IPS-20b (cell line): ENCODE results near the gene SLC35F3.

Source experiments
- H3K27ac ChIP-seq: one replicate; pipeline ENCODE4 v1.5.1; 2013; ENCODE audit warnings: low read length
- H3K27me3 ChIP-seq: 2 replicates; pipeline ENCODE4 v1.6.1; 2013; ENCODE audit warnings: mild to moderate bottlenecking, low read length, inconsistent platforms; ENCODE audit not compliant: insufficient read depth
- H3K36me3 ChIP-seq: 2 replicates; pipeline ENCODE4 v1.6.1; 2013; ENCODE audit warnings: low read depth, mild to moderate bottlenecking, inconsistent platforms, low read length, moderate library complexity; ENCODE audit not compliant: insufficient read depth
- H3K4me1 ChIP-seq: 2 replicates; pipeline ENCODE4 v1.6.1; 2013; ENCODE audit warnings: mild to moderate bottlenecking, control low read depth, inconsistent platforms, low read length, moderate library complexity; ENCODE audit not compliant: insufficient read depth
- H3K4me3 ChIP-seq: 2 replicates; pipeline ENCODE4 v1.5.1; 2013; ENCODE audit warnings: mild to moderate bottlenecking, low read length, inconsistent platforms
- H3K9ac ChIP-seq: 2 replicates; pipeline ENCODE4 v1.6.1; 2013; ENCODE audit warnings: low read depth, mild to moderate bottlenecking, inconsistent platforms, low read length, moderate library complexity
- H3K9me3 ChIP-seq: 2 replicates; pipeline ENCODE4 v1.6.1; 2013; ENCODE audit warnings: mild to moderate bottlenecking, low read depth, low read length, inconsistent platforms; ENCODE audit not compliant: insufficient read depth

SLC35F3 gene

DNA sequence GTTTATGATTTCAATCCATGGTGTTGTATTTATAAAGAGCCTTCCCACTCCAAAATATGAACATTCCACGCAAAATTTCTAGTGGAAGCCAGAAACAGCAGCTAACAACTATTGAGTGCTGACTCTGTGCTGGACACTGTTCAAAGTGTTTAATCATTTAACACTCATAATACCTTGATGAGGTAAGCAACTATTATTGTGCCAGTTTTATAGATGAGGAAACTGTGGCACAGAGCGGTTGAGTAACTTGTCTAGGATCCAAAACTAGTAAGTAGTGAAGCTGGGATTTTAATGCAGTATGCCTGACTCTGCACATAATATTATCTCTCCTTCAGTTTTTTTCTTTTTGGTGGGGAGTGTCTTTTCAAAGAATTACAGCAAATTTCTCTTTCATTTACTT is 228.3 kb downstream of the SLC35F3 start:
- Histone ChIP-seq H3K27me3 (no peaks in the 10 kb centered on the region), H3K36me3 (no peaks in the 10 kb centered on the region), H3K4me3 (no peak overlapping the region), H3K9me3 (no peaks in the 10 kb centered on the region), H3K27ac (no peak overlapping the region), H3K9ac (no peak overlapping the region), H3K4me1 (no peaks in the 10 kb centered on the region)

DNA sequence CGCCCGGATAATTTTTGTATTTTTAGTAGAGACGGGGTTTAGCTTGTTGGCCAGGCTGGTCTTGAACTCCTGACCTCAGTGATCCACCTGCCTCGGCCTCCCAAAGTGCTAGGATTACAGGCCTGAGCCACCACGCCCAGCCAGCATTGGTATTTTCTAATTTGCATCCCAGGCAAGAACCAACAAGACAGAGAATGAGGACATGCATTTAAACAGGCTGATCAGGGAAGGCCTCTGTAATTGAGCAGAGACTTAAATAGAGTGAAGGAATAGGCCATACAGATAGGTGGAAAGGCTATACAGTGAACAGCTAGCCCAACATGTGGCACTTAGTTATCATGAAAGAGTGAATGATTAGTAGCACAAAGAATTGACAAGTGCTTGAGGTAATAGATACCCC is 230.4 kb downstream of the SLC35F3 start:
- Histone ChIP-seq H3K9ac (no peak overlapping the region), H3K4me1 (no peaks in the 10 kb centered on the region), H3K4me3 (no peak overlapping the region), H3K9me3 (no peaks in the 10 kb centered on the region), H3K27ac (no peak overlapping the region), H3K27me3 (no peaks in the 10 kb centered on the region), H3K36me3 (no peaks in the 10 kb centered on the region)

DNA sequence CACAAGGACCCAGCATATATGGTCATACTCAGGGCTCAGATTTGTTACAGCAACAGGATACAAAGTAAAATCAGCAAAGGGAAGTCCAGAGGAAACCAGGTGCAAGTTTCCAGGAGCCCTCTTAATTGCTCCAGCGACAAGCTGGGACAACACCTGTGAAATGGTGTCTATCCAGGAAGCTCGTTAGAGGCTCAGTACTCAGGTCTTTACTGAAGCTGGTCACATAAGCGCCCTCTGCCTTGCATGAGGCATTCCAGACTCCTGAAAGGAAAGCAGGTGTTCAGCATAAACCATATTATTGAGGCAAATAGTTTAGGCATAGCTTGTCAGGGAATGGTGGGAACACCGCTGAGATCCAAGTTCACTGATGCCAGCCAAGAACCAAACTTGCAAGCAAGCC is 231.0 kb downstream of the SLC35F3 start:
- H3K9me3 ChIP-seq = no peaks in the 10 kb centered on the region
- no peaks in the 10 kb centered on the region for H3K36me3 ChIP-seq
- no peaks in the 10 kb centered on the region for H3K4me1 ChIP-seq
- no peak overlapping the region for H3K9ac ChIP-seq
- no peak overlapping the region for H3K4me3 ChIP-seq
- H3K27ac ChIP-seq = no peak overlapping the region
- H3K27me3 ChIP-seq = no peaks in the 10 kb centered on the region

DNA sequence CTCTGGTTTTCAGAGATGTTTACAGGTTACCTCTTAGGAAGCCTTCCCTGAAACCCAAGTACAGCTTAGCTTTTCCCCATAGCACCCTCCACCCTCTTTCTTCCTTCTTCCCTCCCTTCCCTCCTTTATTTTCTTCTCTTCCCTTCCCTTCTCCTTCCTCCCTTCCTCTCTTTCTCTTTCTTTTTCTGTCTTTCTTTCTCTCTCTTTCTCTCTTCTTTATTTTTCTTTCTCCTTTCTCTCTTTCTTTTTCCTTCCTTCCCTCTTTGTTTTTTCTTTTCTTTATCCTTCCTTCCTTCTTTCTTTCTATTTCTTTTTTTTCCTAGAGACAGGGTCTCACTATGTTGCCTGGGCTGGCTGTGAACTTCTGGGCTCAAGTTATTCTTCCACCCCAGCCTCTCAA is 231.6 kb downstream of the SLC35F3 start:
- no peaks in the 10 kb centered on the region for H3K27me3 ChIP-seq
- H3K4me1 ChIP-seq = no peaks in the 10 kb centered on the region
- no peaks in the 10 kb centered on the region for H3K9me3 ChIP-seq
- no peak overlapping the region for H3K4me3 ChIP-seq
- no peak overlapping the region for H3K27ac ChIP-seq
- no peaks in the 10 kb centered on the region for H3K36me3 ChIP-seq
- H3K9ac ChIP-seq = no peak overlapping the region

DNA sequence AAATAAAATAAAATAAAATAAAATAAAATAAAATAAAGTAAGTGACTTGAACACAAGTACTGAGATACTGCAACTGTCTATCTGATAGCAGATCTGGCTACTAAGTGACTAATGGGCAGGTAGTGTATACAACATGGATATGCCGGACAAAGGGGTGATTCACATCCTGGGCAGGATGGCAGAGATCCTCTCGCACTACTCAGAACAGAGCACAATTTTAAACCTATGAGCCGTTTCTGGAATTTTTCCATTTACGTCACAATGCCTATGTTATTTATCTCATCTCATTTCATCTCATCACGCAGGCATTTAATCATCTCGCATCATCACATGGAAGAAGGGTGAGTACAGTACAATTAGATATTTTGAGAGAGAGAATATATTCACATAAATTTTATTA is 235.5 kb downstream of the SLC35F3 start:
- no peaks in the 10 kb centered on the region for H3K27me3 ChIP-seq
- H3K36me3 ChIP-seq = no peaks in the 10 kb centered on the region
- no peaks in the 10 kb centered on the region for H3K9me3 ChIP-seq
- no peak overlapping the region for H3K9ac ChIP-seq
- H3K4me3 ChIP-seq = no peak overlapping the region
- H3K27ac ChIP-seq = no peak overlapping the region
- H3K4me1 ChIP-seq = no peaks in the 10 kb centered on the region

DNA sequence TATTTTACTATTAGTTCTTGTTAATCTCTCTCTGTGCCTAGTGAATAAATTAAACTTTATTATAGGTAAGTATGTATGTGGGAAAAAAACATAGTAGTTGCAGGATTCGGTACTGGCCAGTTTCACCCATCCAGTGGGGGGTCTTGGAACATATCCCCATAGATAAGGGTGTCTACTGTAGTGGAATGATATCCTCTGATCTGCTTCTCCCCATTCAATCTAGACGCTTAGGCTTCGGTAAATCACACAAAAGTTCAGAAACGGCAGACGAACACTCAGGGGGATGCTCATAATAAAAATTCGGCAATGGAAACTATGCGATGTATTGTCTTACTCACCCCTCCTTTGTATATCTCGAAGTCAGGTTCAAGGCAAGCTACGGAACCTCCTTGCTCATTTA is 235.9 kb downstream of the SLC35F3 start:
- H3K4me1 ChIP-seq = no peaks in the 10 kb centered on the region
- no peaks in the 10 kb centered on the region for H3K9me3 ChIP-seq
- no peaks in the 10 kb centered on the region for H3K36me3 ChIP-seq
- H3K27ac ChIP-seq = no peak overlapping the region
- no peaks in the 10 kb centered on the region for H3K27me3 ChIP-seq
- H3K4me3 ChIP-seq = no peak overlapping the region
- no peak overlapping the region for H3K9ac ChIP-seq

DNA sequence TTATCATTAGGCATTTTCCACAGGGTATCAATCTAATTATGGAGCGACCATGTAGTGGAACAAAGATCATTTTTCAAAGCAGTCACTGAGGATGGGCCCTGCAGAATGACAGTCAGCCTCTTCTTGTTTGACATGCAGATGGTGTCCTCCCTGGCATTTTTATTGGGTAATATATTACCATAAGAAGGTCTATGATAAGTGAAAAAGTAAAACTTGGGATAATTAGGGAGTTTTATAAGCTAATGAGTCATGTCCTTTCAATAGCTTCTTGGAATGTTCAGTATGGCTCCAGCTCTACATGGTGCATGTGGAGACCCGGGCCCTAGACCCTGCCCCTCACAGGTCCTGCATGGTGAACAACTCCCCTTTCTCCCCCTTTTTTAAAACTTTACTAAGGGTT is 236.5 kb downstream of the SLC35F3 start:
- no peaks in the 10 kb centered on the region for H3K36me3 ChIP-seq
- no peak overlapping the region for H3K27ac ChIP-seq
- H3K27me3 ChIP-seq = no peaks in the 10 kb centered on the region
- no peak overlapping the region for H3K4me3 ChIP-seq
- H3K9ac ChIP-seq = no peak overlapping the region
- H3K9me3 ChIP-seq = no peaks in the 10 kb centered on the region
- H3K4me1 ChIP-seq = no peaks in the 10 kb centered on the region

DNA sequence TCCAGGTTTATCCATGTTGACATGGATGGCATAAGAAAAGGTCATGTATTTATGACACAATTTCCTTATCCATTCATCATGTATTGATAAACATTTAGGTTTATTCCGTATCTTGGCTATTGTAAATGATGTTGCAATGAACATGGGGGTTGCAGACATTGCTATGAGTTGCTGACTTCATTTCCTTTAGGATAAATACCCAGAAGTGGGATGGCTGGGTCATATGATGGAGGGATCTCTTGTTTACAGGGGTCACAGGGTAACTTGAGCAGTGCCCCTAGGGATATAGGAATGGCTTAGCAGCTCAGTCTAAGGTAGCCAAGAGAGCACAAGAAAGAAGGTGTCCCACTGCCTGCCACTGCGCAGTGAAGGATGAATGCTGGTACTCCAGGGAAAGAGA is 239.2 kb downstream of the SLC35F3 start:
- peaks cover 4% of the 10 kb centered on the region; the same call in 1 of the 2 replicates for H3K9me3 ChIP-seq
- no peaks in the 10 kb centered on the region for H3K27me3 ChIP-seq
- no peaks in the 10 kb centered on the region for H3K4me1 ChIP-seq
- H3K9ac ChIP-seq = no peak overlapping the region
- no peak overlapping the region for H3K4me3 ChIP-seq
- no peaks in the 10 kb centered on the region for H3K36me3 ChIP-seq
- no peak overlapping the region for H3K27ac ChIP-seq

DNA sequence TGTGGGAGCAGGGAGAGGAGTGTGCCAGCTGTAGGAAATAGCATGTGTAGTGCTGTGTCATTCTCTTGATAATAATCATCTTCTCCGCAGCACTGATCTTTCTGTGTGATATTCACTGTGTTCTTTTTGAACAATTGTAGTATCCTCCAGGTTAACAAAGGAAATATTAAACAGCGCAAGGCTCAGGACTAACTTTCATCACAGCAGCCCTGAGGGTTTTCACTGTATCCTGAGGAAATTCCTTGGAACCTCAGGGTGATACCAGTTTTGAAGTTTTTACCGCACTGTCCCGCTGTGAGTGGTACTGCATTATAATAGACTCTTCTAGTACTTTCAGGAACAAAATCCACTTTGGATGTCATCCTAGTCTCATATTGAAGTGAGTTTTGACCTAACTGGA is 240.4 kb downstream of the SLC35F3 start:
- H3K4me3 ChIP-seq = no peak overlapping the region
- no peaks in the 10 kb centered on the region for H3K27me3 ChIP-seq
- no peak overlapping the region for H3K27ac ChIP-seq
- H3K9me3 ChIP-seq = peaks cover 4% of the 10 kb centered on the region; the same call in 1 of the 2 replicates
- no peaks in the 10 kb centered on the region for H3K36me3 ChIP-seq
- no peaks in the 10 kb centered on the region for H3K4me1 ChIP-seq
- H3K9ac ChIP-seq = no peak overlapping the region

DNA sequence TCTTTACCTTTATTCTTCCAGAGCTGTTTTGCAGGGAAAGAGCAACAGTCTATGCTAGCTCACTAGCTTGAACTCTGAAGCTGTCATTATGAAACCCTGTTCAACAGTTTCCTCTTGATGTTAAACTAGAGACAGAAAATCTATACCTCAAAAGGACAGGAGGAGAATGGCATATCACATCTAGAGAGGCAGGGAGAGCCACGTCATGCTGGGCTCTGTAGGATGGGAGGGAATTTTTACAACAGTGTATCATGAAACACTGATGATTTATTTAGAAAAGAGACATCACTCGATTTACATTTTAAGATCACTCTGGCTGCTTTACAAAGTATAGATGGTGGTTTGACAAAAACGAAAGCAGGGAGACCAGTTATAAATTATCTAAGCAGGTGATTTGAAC is 243.9 kb downstream of the SLC35F3 start:
- H3K36me3 ChIP-seq = no peaks in the 10 kb centered on the region
- no peak overlapping the region for H3K9ac ChIP-seq
- H3K4me3 ChIP-seq = no peak overlapping the region
- H3K9me3 ChIP-seq = peaks cover 4% of the 10 kb centered on the region; the same call in 1 of the 2 replicates
- no peaks in the 10 kb centered on the region; the same call in 1 of the 2 replicates for H3K4me1 ChIP-seq
- no peaks in the 10 kb centered on the region for H3K27me3 ChIP-seq
- no peak overlapping the region for H3K27ac ChIP-seq

DNA sequence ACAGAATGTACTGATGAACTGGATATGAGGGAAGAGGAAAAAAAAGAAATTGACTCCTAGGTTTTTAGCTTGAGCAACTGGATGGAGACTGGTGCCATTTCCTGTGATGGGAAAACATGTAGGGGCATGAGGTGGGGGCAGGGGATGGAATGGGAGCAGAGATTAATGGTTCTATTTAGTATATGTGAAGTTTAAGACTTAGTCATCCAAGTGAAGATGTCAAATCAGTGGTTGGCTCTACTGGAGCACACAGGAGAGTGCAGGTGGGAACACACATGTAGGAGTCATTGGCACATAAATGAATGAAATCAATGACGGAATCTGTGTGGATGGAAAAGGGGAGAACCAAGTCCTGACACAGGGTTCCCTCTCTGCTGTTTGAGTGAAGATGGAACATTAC is 244.3 kb downstream of the SLC35F3 start:
- H3K27ac ChIP-seq = no peak overlapping the region
- no peak overlapping the region for H3K9ac ChIP-seq
- no peak overlapping the region for H3K4me3 ChIP-seq
- H3K9me3 ChIP-seq = peaks cover 4% of the 10 kb centered on the region; the same call in 1 of the 2 replicates
- no peaks in the 10 kb centered on the region; the same call in 1 of the 2 replicates for H3K4me1 ChIP-seq
- no peaks in the 10 kb centered on the region for H3K36me3 ChIP-seq
- no peaks in the 10 kb centered on the region for H3K27me3 ChIP-seq

DNA sequence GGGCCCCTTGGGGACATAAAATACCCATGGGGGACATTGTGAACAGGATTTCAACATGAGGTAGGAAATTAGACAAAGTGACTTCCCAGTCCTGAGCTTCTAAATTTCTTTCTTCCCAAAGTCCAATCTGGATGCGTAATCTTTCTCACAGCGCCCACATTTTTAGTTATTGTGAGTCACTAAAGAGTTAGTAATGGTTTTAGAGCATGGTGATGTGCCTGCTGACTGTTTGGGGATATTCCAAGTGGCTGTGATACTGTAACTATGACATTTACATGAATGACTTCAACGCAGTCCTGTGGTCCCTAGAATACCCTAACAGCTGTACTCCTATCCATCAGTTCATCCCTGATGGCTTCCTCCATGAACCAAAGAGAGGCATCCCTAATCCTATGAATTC is 244.7 kb downstream of the SLC35F3 start:
- H3K27ac ChIP-seq = no peak overlapping the region
- no peaks in the 10 kb centered on the region; the same call in 1 of the 2 replicates for H3K4me1 ChIP-seq
- H3K9me3 ChIP-seq = peaks cover 4% of the 10 kb centered on the region; the same call in 1 of the 2 replicates
- no peaks in the 10 kb centered on the region for H3K36me3 ChIP-seq
- H3K9ac ChIP-seq = no peak overlapping the region
- no peak overlapping the region for H3K4me3 ChIP-seq
- H3K27me3 ChIP-seq = no peaks in the 10 kb centered on the region

DNA sequence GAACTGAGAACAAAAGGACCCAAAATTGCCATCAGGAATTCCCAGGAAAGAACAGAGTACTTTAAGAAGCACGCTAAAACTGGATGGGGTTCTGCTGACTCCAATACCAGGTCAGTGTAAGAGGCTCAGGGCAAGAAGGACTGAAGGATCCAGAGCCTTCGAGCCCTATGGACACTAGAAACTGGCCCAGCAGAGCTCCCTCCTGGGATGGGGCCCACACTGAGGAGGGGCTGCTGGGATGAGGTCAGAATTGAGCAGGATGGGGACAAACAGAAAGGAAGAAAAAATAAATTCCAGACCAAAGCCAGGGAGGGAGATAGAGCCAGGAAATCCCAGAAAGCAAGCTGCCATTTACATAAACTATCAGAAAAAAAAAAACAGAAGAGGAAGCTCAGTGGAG is 246.4 kb downstream of the SLC35F3 start:
- Histone ChIP-seq H3K9ac (no peak overlapping the region), H3K27me3 (no peaks in the 10 kb centered on the region), H3K4me3 (no peak overlapping the region), H3K9me3 (peaks cover 4% of the 10 kb centered on the region; the same call in 1 of the 2 replicates), H3K36me3 (no peaks in the 10 kb centered on the region), H3K27ac (no peak overlapping the region), H3K4me1 (no peaks in the 10 kb centered on the region; the same call in 1 of the 2 replicates)
